ENCODE results near the gene MEIOSIN.

- TF ChIP-seq, protein P1, sequence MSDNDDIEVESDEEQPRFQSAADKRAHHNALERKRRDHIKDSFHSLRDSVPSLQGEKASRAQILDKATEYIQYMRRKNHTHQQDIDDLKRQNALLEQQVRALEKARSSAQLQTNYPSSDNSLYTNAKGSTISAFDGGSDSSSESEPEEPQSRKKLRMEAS (IDR thresholded peaks at IDR 0.05), result no peak
- TF ChIP-seq, protein P2, sequence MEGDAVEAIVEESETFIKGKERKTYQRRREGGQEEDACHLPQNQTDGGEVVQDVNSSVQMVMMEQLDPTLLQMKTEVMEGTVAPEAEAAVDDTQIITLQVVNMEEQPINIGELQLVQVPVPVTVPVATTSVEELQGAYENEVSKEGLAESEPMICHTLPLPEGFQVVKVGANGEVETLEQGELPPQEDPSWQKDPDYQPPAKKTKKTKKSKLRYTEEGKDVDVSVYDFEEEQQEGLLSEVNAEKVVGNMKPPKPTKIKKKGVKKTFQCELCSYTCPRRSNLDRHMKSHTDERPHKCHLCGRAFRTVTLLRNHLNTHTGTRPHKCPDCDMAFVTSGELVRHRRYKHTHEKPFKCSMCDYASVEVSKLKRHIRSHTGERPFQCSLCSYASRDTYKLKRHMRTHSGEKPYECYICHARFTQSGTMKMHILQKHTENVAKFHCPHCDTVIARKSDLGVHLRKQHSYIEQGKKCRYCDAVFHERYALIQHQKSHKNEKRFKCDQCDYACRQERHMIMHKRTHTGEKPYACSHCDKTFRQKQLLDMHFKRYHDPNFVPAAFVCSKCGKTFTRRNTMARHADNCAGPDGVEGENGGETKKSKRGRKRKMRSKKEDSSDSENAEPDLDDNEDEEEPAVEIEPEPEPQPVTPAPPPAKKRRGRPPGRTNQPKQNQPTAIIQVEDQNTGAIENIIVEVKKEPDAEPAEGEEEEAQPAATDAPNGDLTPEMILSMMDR (IDR thresholded peaks at IDR 0.05; ENCODE audit: low read depth, low read length, missing input control), result no peak
- TF ChIP-seq, protein P3, sequence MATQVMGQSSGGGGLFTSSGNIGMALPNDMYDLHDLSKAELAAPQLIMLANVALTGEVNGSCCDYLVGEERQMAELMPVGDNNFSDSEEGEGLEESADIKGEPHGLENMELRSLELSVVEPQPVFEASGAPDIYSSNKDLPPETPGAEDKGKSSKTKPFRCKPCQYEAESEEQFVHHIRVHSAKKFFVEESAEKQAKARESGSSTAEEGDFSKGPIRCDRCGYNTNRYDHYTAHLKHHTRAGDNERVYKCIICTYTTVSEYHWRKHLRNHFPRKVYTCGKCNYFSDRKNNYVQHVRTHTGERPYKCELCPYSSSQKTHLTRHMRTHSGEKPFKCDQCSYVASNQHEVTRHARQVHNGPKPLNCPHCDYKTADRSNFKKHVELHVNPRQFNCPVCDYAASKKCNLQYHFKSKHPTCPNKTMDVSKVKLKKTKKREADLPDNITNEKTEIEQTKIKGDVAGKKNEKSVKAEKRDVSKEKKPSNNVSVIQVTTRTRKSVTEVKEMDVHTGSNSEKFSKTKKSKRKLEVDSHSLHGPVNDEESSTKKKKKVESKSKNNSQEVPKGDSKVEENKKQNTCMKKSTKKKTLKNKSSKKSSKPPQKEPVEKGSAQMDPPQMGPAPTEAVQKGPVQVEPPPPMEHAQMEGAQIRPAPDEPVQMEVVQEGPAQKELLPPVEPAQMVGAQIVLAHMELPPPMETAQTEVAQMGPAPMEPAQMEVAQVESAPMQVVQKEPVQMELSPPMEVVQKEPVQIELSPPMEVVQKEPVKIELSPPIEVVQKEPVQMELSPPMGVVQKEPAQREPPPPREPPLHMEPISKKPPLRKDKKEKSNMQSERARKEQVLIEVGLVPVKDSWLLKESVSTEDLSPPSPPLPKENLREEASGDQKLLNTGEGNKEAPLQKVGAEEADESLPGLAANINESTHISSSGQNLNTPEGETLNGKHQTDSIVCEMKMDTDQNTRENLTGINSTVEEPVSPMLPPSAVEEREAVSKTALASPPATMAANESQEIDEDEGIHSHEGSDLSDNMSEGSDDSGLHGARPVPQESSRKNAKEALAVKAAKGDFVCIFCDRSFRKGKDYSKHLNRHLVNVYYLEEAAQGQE (IDR thresholded peaks at IDR 0.05), result no peak
- no peak for TF ChIP-seq TAF1 (conservative IDR thresholded peaks at IDR 0.05)
- no peak for TF ChIP-seq YY1 (IDR thresholded peaks at IDR 0.05)
- TF ChIP-seq, protein P4, sequence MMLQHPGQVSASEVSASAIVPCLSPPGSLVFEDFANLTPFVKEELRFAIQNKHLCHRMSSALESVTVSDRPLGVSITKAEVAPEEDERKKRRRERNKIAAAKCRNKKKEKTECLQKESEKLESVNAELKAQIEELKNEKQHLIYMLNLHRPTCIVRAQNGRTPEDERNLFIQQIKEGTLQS (IDR thresholded peaks at IDR 0.05), result no peak
- TF ChIP-seq SP1 (IDR thresholded peaks at IDR 0.05), result no peak
- TF ChIP-seq GABPA (IDR thresholded peaks at IDR 0.05 in 1 of 2, conservative IDR thresholded peaks at IDR 0.05 in 1 of 2), result no peak
- TF ChIP-seq RAD21 (IDR thresholded peaks at IDR 0.05), result no peak
- TF ChIP-seq ZBTB33 (IDR thresholded peaks at IDR 0.05), result no peak
- no peak for TF ChIP-seq RXRA (IDR thresholded peaks at IDR 0.05)
Observed at GRCh38 chr19:45713141-45713540, 20.1 kb upstream of the MEIOSIN start.
